ENCODE data around the gene CDK9.
A peak's percentile ranks its signal among the peaks of the same experiment; 100 is the strongest.

The CDK9 gene

DNA sequence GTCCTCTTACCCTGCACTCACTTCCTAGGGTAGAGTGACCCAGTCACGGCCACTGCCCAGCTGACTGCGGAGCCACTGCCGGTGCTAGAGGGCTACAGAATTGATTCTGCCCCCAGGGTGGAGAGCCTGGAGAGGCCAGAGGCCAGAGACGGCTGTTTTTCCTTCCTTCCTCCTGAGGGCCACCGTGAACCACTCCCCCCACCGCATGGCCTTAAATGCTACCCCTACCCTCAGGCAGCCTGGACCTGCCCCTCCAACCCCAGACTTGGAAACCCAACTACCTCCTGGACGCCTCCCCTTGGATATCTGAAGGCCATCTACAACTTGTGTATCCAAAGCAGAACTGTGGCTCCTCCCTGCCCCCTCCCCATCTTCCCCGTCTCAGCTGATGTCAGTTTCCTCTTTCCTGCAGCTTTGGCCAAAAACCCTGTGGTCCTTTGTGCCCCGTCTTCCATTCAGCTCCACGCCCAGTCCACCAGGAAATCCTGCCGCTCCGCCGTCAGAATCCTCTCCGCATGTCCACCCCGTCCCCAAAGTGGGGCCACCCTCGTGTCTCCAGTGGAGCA lies 23.6 kb upstream of the CDK9 start:
- no peak for DNase-seq

GRCh38 chr9:127763918-127764384 lies 21.9 kb upstream of the CDK9 start:
- DNase-seq, result no peak

- DNase-seq, result no peak
Measured at GRCh38 chr9:127765418-127765817, 20.4 kb upstream of the CDK9 start.

- no peak for DNase-seq
Measured at GRCh38 chr9:127767410-127767809, 18.4 kb upstream of the CDK9 start.

DNA sequence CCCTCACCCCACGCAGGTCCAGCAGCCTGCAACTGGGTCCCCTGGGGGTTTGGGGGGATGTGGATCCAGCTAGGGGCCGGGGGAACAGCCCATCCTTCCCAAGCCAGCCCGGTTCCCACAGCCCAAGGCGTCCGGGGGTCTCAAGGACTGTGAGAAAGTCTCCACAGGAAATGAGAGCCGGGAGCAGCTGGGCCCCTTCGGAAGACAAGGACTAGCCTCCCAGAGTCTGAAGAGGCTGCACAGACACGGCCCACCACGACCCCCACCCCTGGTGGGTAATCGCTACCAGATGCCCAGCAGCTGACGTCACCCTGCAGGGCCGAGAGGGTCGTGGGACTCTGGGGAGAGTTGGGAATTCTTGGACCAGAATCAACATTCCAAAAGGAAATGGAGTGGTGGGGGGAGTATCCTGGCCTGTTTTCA lies 17.9 kb upstream of the CDK9 start:
- no peak for DNase-seq

- DNase-seq, result no peak
Measured at GRCh38 chr9:127768698-127769097, 17.1 kb upstream of the CDK9 start.

DNA sequence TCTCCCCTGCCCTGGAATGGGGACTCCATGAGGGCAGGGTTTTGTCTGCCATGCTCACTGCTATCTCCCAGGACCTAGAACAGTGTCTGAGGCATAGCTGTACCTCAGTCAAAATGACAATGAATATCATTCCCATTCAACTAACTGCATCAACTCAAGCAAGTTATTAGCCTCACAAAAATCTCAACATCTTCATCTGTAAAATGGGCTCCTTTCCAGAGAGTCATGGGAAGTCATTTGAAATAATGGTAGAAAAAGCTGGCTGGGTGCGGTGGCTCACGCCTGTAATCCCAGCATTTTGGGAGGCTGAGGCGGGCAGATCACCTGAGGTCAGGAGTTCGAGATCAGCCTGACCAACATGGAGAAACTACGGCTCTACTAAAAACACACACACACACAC lies 16.7 kb upstream of the CDK9 start:
- no peak for DNase-seq

- DNase-seq, result no peak
Measured at GRCh38 chr9:127769929-127770582, 15.8 kb upstream of the CDK9 start.

GRCh38 chr9:127770583-127770904 lies 15.3 kb upstream of the CDK9 start:
- DNase-seq, result no peak

DNA sequence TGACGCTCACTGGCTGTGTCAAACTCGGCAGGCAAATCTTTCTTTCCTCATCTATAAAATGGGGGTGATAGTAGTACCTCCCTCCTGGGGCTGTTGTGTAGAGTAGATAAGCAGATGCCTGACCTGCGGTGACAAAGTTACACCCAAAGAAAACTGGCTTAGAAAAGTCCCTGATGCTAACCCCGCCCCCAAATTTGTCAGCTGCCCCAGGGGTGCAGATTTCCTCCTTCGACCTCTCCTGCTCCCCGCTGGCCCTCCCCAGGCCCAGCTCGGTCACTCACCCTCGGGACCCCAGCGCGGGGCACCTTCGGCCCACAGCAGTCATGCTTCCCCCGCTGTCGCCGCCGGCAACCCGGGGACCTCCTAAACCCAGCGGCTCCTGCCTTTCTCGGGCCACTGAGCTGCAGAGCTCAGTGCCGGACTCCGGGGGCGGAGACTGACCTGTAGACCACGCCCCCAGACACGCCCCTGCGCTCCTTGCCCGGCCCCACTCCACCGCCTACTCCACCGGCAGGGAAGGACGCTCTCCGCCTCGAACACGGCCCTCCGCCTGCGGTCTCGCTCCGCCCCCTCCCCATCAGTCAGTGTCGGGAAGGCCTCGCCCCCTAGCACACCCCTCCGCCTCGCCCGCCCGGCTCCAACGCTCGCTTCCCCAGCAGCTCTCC lies 14.8 kb upstream of the CDK9 start:
- DNase-seq, result peak; percentile 98

- no peak for DNase-seq
Measured at GRCh38 chr9:127771570-127772189, 14.2 kb upstream of the CDK9 start.

DNA sequence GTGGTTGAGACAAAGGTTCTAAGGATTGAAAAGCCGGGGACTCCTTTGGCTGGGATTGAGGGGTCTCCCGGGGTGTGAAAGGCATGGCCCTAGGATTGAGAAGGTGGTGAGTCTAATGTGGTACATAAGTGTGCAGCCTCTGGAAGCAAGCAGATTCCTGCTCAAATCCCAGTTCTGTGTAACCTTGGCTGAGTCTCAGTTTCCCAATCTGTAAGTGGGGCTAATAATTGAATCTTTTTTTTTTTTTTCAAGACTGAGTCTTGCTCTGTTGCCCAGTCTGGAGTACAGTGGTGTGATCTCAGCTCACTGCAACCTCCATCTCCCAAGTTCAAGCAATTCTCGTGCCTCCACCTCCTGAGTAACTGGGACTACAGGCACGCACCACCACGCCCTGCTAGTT lies 13.2 kb upstream of the CDK9 start:
- no peak for DNase-seq

DNA sequence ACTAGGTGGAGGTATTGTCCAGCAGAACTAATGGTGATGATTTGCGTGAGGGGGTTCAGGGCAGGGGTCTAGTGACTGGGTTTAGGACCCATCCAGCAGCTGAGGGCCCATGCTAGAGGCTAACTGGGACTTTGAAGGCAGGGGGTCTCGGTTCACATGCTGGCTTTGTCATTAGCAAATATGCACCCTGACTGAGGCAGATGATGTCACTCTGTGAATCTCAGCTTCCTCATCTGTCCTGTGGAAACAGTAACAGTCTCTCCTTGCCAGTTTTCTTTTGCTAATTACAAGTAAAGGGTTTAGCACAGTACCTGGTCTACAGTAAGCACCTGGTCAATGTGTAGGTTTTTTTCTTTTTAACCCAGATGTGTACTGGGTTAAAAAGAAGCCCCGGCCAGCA lies 12.6 kb upstream of the CDK9 start:
- DNase-seq, result no peak

DNA sequence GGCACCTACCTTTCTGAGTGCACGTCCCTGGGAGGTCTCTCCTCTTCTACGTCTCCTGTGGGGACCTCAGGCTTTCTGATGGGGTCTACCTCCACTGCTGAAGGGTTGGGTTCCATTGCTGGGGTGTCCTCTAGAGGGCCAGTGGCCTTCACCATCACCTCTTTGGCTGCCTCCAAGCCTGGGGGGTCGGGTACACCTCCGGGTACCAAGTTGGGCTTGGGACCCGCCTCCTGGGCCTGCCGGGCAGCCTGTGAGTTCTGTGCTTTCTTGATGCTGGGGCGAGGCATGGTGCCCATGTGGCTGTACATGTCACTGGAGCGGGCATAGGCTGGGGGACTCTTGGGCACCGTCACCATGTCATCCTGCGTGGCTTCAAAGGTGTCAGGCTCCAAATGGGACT lies 11.9 kb upstream of the CDK9 start:
- DNase-seq, result no peak

DNA sequence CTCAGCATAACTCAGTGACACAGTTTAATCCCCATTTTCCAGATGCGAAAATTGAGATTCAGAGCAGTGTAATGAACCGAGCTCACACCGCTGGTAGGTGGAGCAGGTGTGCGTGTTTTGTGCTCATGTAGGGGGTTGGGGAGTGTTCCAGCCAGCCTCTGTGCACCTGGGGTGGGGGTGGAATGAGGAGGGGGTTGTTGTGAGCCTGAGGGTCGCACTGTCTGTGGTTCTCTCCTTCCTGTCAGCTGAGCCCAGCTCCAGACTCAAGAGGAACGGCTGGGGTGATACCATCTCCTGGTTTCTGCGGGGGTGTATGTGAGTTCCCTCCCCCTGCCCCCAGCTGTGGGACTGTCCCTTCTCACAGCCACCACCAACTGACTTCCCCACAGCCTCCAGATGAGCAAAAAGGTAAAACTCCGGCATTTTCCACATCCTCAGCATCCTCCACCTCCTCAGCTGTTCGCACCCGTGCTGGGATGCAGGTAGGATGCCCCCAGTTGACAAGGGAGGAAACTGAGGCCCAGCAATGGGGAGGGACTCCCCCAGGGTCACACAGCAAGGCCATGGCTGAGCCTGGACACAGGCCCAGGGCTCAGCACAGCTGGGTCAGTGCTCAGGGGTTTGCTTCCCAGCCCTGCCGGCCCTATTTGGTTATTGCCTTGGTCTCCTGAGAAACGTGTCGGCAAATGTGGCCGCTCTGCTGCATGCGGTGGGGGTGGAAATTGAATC lies 9.5 kb upstream of the CDK9 start:
- DNase-seq, result peak; percentile 73

DNA sequence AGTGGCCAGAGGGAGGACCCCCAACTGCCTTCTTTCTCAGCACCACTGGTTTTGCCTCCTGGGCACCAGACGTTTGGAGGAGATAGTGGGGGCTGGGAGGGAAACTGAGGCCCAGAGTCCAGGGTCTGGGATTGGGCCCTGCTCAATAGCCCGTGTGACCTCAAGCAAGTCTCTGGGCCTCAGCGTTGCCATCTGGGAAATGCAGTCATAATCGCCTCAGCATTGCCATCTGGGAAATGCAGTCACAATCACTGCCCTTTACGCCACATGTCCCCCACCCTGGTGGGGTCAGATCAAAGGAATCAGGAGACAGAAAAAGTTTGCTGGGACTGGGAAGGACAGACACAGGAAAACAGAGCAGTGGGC lies 8.9 kb upstream of the CDK9 start:
- DNase-seq, result no peak

- no peak for DNase-seq
Measured at GRCh38 chr9:127777368-127777980, 8.4 kb upstream of the CDK9 start.

GRCh38 chr9:127778280-127779135 lies 7.3 kb upstream of the CDK9 start, which contains the start of gene SH2D3C:
SH2D3C (minus strand) TSS chr9:127778666; CDS start chr9:127778627, 39 bp downstream.
- peak; percentile 47 for DNase-seq

- peak; percentile 80 for DNase-seq
Measured at GRCh38 chr9:127779136-127779981, 6.5 kb upstream of the CDK9 start.

DNA sequence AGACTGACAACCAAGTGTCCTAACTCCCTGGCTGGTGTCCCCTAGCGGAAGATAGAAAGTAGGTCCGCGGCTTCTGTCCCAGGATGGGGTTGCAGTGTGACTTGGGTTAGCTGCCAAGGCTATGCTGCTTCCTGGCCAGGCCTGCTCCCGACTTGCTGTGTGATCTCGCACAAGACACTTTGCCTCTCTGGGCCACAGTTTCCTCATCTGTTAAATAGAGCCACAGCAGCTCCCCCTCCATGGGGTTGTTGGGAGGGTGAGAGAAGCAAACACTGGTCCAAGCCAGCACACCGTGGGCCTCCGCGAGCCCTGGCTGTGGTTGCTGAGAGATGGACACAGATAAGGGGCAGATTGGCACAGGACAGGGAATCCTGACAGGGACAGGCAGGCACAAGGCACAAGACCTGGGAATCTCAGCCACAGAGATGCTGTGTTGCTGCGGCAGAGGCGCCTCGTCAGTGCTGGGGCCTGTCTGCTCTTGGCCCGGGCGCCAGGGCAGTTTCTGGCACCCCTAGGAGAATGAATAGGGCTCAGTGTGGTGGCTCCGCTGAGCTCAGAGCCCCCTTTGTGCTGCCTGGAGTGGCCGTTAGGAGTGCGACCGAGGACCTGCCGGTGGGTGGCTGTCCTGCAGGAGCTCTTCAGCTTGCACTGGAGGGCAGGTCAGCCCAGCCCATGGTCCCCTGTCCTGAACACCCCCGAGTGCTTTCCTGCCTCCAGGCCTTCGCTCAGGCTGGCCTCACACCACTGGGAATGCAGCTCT lies 5.5 kb upstream of the CDK9 start:
- no peak for DNase-seq

Data from stimulated activated CD4-positive, alpha-beta T cell treated with anti-CD3 and anti-CD28 coated beads, Interleukin-1b, Interleukin-23, amount 100 ng/mL, for 48 hours (primary cell).